Osteocyte (in vitro differentiated cells): Measurements from ENCODE around the gene SMPDL3A. TPM values are rescaled to one million over a fixed set of nuclear protein-coding genes. Genes with fewer than 3 reads are reported as not detected.

Source experiments
- DNase-seq: peaks from one replicate; pipeline ENCODE4 v3.0.0; 2021; ENCODE audit warnings: mixed read lengths; ENCODE audit not compliant: unreplicated experiment; ENCODE audit errors: extremely low spot score
- H3K27ac Mint-ChIP-seq: one replicate; pipeline ENCODE4 v1.8.0; 2021; ENCODE audit warnings: mild to moderate bottlenecking, mixed read lengths; ENCODE audit not compliant: unreplicated experiment
- H3K27me3 Mint-ChIP-seq: one replicate; pipeline ENCODE4 v1.8.0; 2021; ENCODE audit warnings: mixed read lengths; ENCODE audit not compliant: unreplicated experiment
- H3K36me3 Mint-ChIP-seq: one replicate; pipeline ENCODE4 v1.8.0; 2021; ENCODE audit warnings: mixed read lengths; ENCODE audit not compliant: unreplicated experiment
- H3K4me1 Mint-ChIP-seq: one replicate; pipeline ENCODE4 v1.8.0; 2021; ENCODE audit warnings: mixed read lengths; ENCODE audit not compliant: unreplicated experiment
- H3K4me3 Mint-ChIP-seq: one replicate; pipeline ENCODE4 v1.8.0; 2021; ENCODE audit warnings: mild to moderate bottlenecking, moderate library complexity, mixed read lengths; ENCODE audit not compliant: unreplicated experiment
- H3K9me3 Mint-ChIP-seq: one replicate; pipeline ENCODE4 v1.8.0; 2021; ENCODE audit warnings: mixed read lengths; ENCODE audit not compliant: unreplicated experiment
- total RNA-seq: library from RNA; stranded (reverse); gene quantifications from 2 replicates; pipeline ENCODE4 v1.2.1, GENCODE V29; 2021
- TF ChIP-seq, protein P1 (sequence below): fragments of 200-600 bp; sonication (generic); IDR thresholded peaks from 2 replicates; pipeline ENCODE4 v1.5.0; 2021; ENCODE audit warnings: antibody characterized with exemption, mild to moderate bottlenecking, moderate library complexity

SMPDL3A gene
- total RNA-seq, 1 donor from 2014 or later: 14.6 TPM

DNA sequence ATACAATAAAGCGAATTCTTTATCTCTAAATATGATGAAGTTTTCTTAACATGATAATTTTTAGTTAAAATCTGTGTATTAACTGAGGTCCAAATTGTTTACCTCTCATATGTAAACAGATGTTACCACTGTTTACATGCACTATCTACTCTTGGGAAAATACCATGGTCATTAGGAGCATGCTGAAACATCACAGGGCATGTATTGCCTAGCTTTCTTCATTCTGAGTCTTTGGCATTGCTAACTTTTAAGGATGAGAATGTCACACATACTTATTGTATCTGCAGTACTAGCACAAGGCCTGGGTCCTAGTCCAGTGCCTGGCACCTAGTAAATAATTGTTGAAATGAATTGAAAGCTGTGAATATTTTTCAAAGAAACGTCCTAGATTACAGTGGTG lies 20.6 kb downstream of the SMPDL3A start:
- Mint-ChIP-seq H3K9me3 (no peaks in the 10 kb centered on the region), H3K36me3 (peaks cover 17% of the 10 kb centered on the region), H3K27ac (no peak overlapping the region), H3K4me1 (no peaks in the 10 kb centered on the region), H3K4me3 (no peak overlapping the region), H3K27me3 (peaks cover 6% of the 10 kb centered on the region)
- no peak for DNase-seq
- TF ChIP-seq, protein P1, sequence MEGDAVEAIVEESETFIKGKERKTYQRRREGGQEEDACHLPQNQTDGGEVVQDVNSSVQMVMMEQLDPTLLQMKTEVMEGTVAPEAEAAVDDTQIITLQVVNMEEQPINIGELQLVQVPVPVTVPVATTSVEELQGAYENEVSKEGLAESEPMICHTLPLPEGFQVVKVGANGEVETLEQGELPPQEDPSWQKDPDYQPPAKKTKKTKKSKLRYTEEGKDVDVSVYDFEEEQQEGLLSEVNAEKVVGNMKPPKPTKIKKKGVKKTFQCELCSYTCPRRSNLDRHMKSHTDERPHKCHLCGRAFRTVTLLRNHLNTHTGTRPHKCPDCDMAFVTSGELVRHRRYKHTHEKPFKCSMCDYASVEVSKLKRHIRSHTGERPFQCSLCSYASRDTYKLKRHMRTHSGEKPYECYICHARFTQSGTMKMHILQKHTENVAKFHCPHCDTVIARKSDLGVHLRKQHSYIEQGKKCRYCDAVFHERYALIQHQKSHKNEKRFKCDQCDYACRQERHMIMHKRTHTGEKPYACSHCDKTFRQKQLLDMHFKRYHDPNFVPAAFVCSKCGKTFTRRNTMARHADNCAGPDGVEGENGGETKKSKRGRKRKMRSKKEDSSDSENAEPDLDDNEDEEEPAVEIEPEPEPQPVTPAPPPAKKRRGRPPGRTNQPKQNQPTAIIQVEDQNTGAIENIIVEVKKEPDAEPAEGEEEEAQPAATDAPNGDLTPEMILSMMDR: no peak

DNA sequence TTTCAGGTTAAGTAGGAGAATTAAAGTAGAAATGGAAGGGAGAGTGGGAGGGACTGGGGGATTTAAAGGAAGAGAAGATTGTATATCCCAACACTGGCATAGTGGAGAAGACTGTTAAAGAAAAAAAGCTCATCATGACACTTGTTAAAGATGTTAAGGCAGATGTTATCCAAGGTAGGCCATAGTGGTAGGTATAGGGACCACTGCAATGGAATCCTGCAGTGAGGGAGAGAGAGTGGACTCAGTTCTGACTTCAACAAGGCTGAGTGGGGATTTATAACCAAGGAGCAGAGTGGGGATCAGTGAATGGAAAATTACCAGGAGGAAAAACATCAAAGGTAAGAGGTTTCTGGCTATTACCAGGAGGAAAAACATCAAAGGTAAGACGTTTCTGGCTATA lies 21.1 kb downstream of the SMPDL3A start:
- H3K27ac Mint-ChIP-seq: no peak overlapping the region
- TF ChIP-seq, protein P1: no peak
- H3K4me1 Mint-ChIP-seq: no peaks in the 10 kb centered on the region
- peaks cover 12% of the 10 kb centered on the region for H3K36me3 Mint-ChIP-seq
- H3K9me3 Mint-ChIP-seq: no peaks in the 10 kb centered on the region
- no peak for DNase-seq
- H3K27me3 Mint-ChIP-seq: peaks cover 7% of the 10 kb centered on the region
- no peak overlapping the region for H3K4me3 Mint-ChIP-seq

DNA sequence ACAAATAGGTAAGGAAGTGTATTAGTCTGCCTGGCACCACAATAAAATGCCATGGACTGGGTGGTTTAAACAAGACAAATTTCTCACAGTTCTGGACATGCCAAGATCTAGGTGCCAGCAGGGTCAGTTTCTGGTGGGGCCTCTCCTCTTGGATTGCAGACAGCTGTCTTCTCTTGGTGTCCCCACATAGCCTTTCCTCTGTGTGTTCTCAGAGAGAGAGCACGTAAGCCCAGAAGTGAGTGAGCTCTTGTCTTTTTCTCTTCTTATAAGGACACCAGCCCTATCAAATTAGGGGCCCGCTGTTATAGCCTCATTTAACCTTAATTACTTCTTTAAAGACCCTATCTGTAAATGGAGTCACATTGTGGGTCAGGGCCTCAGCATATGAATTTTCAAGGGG lies 28.3 kb downstream of the SMPDL3A start:
- Mint-ChIP-seq H3K9me3 (no peaks in the 10 kb centered on the region), H3K4me3 (no peak overlapping the region), H3K27ac (no peak overlapping the region), H3K4me1 (no peaks in the 10 kb centered on the region), H3K27me3 (peaks cover 30% of the 10 kb centered on the region), H3K36me3 (no peaks in the 10 kb centered on the region)
- no peak for DNase-seq
- TF ChIP-seq, protein P1: no peak

DNA sequence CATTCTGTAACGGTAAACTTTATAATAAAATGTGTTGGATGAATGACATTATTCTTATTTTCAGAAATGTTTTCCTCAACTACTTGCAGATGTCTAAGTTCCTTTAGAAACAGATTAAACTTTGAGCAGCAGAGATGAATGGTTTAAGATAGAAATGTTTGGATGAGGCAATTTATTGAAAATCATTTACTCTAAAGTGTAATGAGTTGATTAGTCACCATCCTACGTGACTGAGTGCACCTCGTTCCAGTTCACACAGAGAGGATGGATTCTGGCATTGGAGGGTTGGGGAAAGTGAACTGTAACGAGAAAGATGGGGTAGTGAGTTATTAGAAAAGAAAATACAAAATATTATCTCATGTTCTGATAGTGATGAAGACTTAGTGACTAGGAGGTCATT lies 28.7 kb downstream of the SMPDL3A start:
- no peaks in the 10 kb centered on the region for H3K9me3 Mint-ChIP-seq
- no peaks in the 10 kb centered on the region for H3K4me1 Mint-ChIP-seq
- no peak for DNase-seq
- no peak overlapping the region for H3K4me3 Mint-ChIP-seq
- TF ChIP-seq, protein P1: no peak
- peaks cover 30% of the 10 kb centered on the region for H3K27me3 Mint-ChIP-seq
- no peaks in the 10 kb centered on the region for H3K36me3 Mint-ChIP-seq
- no peak overlapping the region for H3K27ac Mint-ChIP-seq

DNA sequence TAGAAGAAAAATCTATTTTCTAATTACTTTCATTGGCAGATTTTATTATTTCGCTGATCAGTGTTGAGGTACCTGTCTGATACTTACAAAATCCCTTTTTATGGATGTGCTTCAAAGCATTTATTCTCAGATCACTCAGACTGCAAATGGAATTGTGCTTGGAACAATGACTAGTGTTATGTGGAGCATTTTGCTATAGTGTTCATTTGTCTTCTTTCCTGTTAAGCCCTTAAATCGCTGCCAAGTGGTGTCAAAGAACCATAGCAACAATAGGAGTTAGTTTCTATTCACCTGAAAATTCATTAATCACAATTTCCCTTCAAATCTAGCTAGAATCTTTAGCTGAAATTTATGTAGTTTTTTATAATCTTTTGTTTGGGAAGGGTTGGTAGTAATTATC lies 29.8 kb downstream of the SMPDL3A start:
- DNase-seq: no peak
- TF ChIP-seq, protein P1: no peak
- H3K9me3 Mint-ChIP-seq: no peaks in the 10 kb centered on the region
- H3K4me1 Mint-ChIP-seq: no peaks in the 10 kb centered on the region
- H3K27ac Mint-ChIP-seq: no peak overlapping the region
- H3K36me3 Mint-ChIP-seq: no peaks in the 10 kb centered on the region
- H3K4me3 Mint-ChIP-seq: no peak overlapping the region
- H3K27me3 Mint-ChIP-seq: peaks cover 26% of the 10 kb centered on the region
